NCI-H2081 (cell line): Measurements from ENCODE around the gene RCSD1.

Experiments
- DNase-seq, 2 experiments: peaks; one replicate each; lab custom pipeline; 2025; lab: John Stamatoyannopoulos, UW

The RCSD1 gene

GRCh38 chr1:167617153-167618147 is 12.6 kb upstream of the RCSD1 start:
- DNase-seq, result no peak

- DNase-seq, result no peak
These were observed 11.7 kb upstream of the RCSD1 start for GRCh38 chr1:167618366-167618765.

GRCh38 chr1:167618789-167619188 is 11.2 kb upstream of the RCSD1 start:
- DNase-seq, result no peak

DNA sequence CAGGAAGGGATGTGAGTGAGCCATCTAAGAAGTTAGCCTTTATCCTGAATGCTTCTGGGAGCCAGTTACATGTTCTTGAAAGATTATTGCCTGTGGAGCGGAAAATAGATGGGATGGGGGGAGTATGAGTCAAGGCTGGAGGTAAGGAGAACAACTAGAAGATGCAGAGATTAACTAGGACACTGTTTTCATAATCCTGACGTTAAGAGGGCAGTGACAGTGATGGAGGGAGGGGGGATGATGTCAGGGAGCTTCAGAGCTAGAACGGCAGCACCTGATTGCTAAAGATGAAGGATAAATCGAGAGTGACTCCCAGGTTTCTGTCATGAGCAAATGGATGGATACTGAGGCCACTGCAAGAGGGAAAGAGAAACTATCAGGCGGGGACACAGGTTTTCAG is 10.0 kb upstream of the RCSD1 start:
- DNase-seq, result no peak

- no peak for DNase-seq
These were observed 8.2 kb upstream of the RCSD1 start for GRCh38 chr1:167621780-167622313.

- DNase-seq, result no peak
These were observed 6.1 kb upstream of the RCSD1 start for GRCh38 chr1:167623951-167624350.

GRCh38 chr1:167625040-167625823 is 4.8 kb upstream of the RCSD1 start:
- DNase-seq, result no peak

DNA sequence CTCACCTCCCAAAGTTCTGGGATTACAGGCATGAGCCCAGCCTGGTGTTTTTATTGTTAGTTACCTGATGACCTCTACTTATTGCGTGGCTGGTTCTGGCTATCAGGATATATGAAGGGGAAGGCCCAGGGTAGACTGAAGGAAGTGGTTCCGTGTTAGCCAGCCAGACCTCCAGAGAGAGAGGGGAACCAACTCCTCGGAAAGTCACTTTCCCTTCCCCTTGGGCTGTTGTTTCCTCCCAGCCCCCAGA is 2.5 kb upstream of the RCSD1 start:
- no peak for DNase-seq

DNA sequence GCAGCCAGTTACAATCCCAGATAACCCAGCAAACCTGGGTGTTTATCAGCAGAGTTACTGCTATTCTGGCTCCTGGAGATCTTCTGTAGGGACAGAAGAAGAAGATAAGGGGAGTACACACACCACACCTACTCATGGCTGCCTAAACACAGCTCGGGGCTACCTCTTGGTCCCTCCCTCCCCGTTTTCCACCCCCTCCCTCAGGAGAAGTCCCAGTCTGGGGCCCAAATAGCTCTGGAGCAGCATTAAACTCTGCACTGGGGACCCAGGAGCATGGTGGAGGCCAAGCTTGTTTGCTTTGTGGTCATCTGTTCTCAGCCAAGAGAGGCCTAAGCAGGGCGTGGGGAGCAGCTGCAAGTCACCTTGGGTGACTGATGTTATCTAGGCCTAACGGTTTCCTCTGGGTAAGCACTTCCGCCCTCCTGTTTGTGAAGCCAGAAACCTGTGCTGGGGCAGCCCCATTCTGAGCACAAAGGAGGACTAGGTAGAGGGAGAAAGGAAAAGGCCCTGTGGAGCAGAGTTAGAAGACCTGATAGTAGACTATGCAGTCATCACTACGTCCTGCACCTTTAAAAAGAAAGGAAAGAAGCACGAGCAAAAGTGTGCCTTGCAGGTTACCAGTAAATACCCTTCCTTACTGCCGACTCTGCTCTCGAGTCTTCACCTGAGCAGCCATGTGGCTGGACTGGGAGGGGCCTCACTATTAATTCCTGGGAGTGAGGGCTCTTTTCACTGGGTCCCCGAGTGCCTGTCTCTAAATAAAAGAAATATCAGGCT is 2.0 kb upstream of the RCSD1 start:
- DNase-seq, result no peak

DNA sequence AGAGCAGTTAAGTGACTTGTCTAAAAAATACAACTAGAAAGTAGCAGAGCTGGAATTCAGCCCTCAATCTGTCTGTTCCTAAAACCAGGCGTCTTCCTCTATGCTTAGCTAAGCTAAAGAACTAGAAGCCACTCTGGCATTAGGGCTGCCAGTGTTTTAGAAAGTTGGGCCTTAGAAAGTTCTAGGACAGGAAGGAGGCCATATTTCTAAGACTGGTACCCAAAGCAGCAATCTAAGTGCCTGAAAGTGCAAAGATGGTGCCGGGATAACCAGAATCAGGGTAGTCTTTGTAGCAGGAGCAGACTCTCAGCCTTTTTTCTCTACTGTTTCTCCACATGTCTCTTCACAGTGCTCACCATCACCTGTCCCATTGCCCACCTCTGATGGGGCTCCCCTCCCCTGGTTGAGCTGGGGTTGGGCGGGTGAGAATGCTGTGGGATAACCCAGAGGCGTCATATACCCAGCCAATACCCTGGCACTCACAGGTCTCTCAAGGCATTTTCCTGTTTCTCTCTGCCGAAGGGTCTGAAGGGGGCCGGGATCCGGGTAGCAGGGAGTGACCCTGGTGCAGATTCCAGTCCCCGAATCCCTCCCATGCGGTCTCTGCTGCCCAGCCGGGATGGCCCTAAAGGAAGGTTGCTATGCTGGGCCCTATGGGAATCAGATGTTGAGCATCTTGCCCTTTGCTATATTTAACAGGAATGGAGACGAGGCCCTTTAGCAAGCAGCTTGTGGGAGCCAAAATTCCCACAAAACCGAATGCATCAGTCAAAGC is 1.1 kb upstream of the RCSD1 start:
- DNase-seq, result no peak

DNA sequence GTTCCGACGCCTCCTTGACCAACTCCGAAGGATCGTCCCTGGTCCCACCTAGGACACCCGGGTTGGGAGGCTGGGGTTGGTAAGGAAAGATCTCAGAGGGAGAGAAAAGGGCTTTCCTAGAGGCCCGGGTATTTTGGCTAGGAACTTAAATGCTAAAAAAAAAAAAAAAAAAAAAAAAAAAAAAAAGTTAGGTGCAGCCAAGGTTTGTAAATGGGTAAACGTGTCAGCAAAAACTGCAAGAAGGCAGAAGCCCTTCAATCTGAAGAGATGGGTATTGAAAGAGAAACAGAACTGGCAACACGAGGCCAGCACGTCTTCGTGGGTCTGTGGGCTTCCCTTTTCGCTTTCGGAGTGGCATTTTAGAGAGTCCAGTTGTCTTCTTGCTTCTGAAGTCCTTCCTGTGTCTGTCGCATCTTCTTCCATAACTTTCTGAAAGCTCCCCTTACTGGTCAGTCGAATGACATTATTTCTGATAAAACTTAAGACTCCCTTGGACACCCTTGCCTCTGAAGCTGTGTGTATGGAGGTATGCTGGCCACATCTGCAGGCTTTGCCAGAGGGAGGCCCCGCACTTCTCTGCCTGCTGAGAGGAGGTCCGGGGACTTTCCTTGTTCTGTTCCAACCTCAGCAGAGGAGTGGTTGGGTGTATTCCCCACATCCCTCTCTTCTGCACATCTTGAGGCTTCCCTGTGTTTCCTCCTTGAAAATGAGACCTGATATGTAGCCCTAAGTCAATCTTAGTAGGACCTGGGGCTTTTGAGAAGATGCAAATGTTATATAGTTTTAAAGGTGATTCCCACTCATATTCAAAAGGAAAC is 745 bp downstream of the RCSD1 start:
- DNase-seq, result no peak

DNA sequence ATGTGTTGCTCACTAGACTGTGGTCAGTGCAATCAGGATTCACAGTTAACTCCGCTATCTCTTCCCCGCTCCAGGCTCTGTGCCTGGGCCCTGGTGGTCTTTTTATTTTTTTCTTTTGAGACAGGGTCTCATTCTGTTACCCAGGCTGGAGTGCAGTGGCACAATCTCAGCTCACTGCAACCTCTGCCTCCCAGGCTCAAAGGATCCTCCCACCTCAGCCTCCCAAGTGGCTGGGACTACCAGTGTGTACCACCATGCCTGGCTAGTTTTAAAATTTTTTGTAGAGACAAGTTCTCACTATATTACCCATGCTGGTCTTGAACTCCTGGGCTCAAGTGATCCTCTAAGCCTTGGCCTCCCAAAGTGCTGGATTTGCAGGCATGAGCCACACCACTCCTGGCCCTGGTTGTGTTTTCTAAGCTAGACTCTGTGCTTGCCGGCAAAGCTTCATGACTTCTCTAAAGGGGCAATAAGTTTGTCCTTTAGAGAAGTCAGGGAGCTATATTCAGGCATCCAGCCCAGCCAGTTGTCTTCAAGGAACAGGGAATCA is 1.4 kb downstream of the RCSD1 start:
- DNase-seq, result no peak

DNA sequence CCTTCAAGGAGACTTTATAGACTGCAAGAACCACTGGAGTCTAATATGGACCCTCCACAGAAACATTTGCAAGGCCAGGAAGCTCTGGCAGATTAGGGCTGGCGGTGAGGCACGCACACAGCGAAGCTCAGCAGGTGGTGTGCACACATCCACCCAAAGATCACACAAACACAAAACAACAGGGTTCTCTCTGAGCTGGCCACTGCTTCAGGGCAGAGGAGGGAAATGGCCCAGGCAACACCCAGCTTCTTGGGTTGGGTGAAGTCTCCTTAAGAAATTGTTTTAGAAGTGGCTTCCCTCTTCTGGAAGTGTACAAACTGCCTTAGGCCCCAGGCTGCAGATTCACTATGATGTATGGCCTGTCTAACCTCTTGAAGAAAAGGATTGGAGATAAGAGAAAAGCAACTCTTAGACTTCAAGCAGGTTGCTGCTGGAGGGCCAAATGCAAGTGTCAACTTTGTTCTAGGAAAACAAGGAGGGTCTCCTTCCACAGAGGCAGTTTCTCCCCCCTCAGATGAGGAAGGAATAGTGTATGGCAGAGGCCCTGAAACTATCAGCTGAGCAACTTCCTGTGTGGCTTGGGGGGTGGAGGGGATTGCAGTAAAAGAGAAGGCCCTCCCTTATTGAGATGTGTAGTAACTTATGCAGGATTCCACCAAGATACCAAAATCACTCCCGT is 2.0 kb downstream of the RCSD1 start:
- no peak for DNase-seq

DNA sequence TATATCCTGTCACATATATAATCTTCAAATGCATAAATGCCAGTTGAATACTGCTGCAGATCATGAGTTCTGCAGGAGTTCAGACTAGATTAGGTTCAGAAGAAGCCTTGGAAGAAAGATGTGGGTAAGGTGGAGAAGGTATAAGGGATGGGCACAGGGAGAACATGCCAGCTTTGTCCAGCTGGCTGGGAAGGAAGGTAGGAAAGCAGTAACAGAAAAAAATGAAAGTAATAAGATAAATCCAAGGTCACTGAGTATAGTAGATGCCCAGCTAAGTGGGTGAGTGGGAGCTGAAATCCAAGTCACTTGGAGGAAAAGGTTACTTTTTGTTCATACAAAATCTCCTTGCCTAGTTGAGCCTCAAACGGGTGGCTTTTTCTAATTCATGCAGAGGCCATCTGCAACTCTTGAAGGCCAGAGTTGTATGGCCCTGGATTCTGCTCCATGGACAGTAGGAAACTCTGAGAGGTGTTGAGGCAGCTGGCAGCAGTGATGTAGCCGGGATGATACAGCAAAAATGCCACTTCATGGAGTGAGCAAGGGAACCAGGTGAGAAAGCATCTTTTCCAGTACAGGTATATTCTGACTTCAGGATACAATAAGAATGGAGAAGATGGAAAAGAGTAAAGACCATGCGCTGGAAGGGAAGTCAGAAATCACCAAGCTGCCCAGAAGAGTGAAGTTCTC is 3.4 kb downstream of the RCSD1 start:
- no peak for DNase-seq

GRCh38 chr1:167634435-167634834 is 4.4 kb downstream of the RCSD1 start:
- DNase-seq, result peak; percentile 51 to 81

DNA sequence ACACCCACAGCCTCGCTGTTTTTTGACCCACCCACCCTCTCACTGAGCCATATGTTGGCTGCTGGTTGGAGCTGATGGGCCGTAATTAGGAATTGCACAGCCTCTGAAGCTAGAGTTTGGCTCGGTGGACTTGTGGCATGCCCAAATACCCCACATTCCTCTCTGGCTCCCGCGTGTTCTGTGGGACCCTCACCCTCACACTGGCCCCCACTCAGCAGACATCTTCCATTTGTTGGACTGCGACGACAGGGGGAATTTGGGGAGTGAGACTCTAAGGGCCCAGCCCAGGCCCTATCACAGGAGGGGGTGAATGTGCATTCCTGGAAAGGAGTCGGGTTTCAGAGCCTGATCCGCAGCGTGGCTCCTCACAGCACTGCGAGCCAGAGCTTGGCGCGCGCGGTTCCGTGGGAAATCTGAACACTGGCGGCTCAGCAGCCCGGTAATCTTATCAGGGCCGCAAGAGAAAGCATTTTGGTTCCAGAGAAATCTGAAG is 5.2 kb downstream of the RCSD1 start:
- DNase-seq, result no peak

GRCh38 chr1:167635941-167636340 is 5.9 kb downstream of the RCSD1 start:
- DNase-seq, result no peak

- DNase-seq, result no peak
These were observed 8.0 kb downstream of the RCSD1 start for GRCh38 chr1:167638064-167638463.

DNA sequence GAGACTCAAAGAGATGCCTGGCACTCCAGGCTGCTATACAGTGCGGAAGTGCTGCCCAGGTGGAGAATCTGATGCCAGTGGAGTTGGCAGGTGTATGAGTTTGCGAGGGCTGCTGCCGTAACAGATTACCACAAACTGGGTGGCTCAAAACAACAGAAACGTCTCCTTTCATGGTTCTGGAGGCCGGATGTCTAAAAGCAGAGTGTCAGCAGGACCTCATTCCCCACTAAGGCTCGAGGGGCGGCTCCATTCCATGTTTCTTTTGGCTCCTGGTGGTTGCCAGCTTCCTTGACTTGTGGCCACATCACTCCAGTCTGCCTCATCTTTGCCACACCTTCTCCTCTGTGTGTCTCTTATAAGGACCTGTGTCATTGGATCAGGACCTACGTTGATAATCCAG is 10.0 kb downstream of the RCSD1 start:
- no peak for DNase-seq
